Liver (tissue), 3 donors: Measurements from ENCODE around the gene LIMD2.

Experiments used
- GABPA ChIP-seq, 2 donors: IDR thresholded peaks in 1 of 2; conservative IDR thresholded peaks in 1 of 2; 2 replicates each; pipeline ENCODE4 v1.6.1; 2016; ENCODE audit warnings: antibody characterized with exemption in 2 of 2, mild to moderate bottlenecking in 1 of 2, moderate library complexity in 1 of 2
- TF ChIP-seq, protein P1 (sequence below): fragments of 150-350 bp; IDR thresholded peaks from 2 replicates; pipeline ENCODE4 v1.5.1; 2017; ENCODE audit warnings: improper control_type of control experiment, low read depth, low read length; ENCODE audit not compliant: missing input control
- donor health status: healthy.
- donor health status: healthy.

GRCh38 chr17:63653050-63653449, 46.9 kb downstream of the LIMD2 start:
- no peak for TF ChIP-seq GABPA (IDR thresholded peaks at IDR 0.05 in 1 of 2, conservative IDR thresholded peaks at IDR 0.05 in 1 of 2)
- TF ChIP-seq, protein P1, sequence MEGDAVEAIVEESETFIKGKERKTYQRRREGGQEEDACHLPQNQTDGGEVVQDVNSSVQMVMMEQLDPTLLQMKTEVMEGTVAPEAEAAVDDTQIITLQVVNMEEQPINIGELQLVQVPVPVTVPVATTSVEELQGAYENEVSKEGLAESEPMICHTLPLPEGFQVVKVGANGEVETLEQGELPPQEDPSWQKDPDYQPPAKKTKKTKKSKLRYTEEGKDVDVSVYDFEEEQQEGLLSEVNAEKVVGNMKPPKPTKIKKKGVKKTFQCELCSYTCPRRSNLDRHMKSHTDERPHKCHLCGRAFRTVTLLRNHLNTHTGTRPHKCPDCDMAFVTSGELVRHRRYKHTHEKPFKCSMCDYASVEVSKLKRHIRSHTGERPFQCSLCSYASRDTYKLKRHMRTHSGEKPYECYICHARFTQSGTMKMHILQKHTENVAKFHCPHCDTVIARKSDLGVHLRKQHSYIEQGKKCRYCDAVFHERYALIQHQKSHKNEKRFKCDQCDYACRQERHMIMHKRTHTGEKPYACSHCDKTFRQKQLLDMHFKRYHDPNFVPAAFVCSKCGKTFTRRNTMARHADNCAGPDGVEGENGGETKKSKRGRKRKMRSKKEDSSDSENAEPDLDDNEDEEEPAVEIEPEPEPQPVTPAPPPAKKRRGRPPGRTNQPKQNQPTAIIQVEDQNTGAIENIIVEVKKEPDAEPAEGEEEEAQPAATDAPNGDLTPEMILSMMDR = no peak
